Neural progenitor cell (in vitro differentiated cells): ENCODE measurements around the gene TMEM208. TPM values are rescaled to one million over a fixed set of nuclear protein-coding genes. Genes with fewer than 3 reads are reported as not detected.

Source experiments
- DNase-seq: peaks from one replicate; pipeline ENCODE4 v3.0.0-alpha.2; 2016; ENCODE audit warnings: low spot score
- H2AFZ ChIP-seq: fragments of 200-600 bp; sonication (generic); replicated peaks from 2 replicates; pipeline ENCODE4 v1.6.1; 2016; ENCODE audit warnings: antibody characterized with exemption
- H3F3A ChIP-seq: fragments of 200-600 bp; sonication (generic); 2 replicates; pipeline ENCODE4 v1.6.1; 2016; ENCODE audit warnings: antibody characterized with exemption, low read depth
- H3K27ac ChIP-seq: fragments of 200-600 bp; sonication (generic); 2 replicates; pipeline ENCODE4 v1.5.1; 2016; ENCODE audit warnings: mild to moderate bottlenecking
- H3K27me3 ChIP-seq: fragments of 200-600 bp; sonication (generic); 2 replicates; pipeline ENCODE4 v1.6.1; 2016; ENCODE audit warnings: mild to moderate bottlenecking, moderate library complexity
- H3K36me3 ChIP-seq: fragments of 200-600 bp; sonication (generic); 2 replicates; pipeline ENCODE4 v1.5.1; 2016
- H3K4me1 ChIP-seq: fragments of 200-600 bp; sonication (generic); 2 replicates; pipeline ENCODE4 v1.6.1; 2016; ENCODE audit warnings: mixed run types
- H3K4me2 ChIP-seq: fragments of 200-600 bp; sonication (generic); 2 replicates; pipeline ENCODE4 v1.6.1; 2016
- H3K4me3 ChIP-seq: fragments of 200-600 bp; sonication (generic); 2 replicates; pipeline ENCODE4 v1.5.1; 2016
- H3K79me2 ChIP-seq: fragments of 200-600 bp; sonication (generic); 2 replicates; pipeline ENCODE4 v1.6.1; 2016; ENCODE audit warnings: low read depth
- H3K9ac ChIP-seq: fragments of 200-600 bp; sonication (generic); 2 replicates; pipeline ENCODE4 v1.6.1; 2016
- H3K9me3 ChIP-seq: fragments of 200-600 bp; sonication (generic); 2 replicates; pipeline ENCODE4 v1.5.1; 2016; ENCODE audit warnings: low read depth
- H4K20me1 ChIP-seq: fragments of 200-600 bp; sonication (generic); 2 replicates; pipeline ENCODE4 v1.6.1; 2016; ENCODE audit warnings: low read depth
- H3K27ac Mint-ChIP-seq: 3 replicates; pipeline ENCODE4 v1.8.0; 2021; ENCODE audit warnings: mixed read lengths
- H3K27me3 Mint-ChIP-seq: 2 replicates; pipeline ENCODE4 v1.8.0; 2022; ENCODE audit warnings: low read depth, mild to moderate bottlenecking, inconsistent platforms, moderate library complexity, mixed read lengths; ENCODE audit not compliant: insufficient read depth
- H3K36me3 Mint-ChIP-seq: 3 replicates; pipeline ENCODE4 v1.8.0; 2021; ENCODE audit warnings: mixed read lengths
- H3K4me1 Mint-ChIP-seq: 3 replicates; pipeline ENCODE4 v1.8.0; 2021; ENCODE audit warnings: mixed read lengths
- H3K4me3 Mint-ChIP-seq: 3 replicates; pipeline ENCODE4 v1.8.0; 2021; ENCODE audit warnings: mild to moderate bottlenecking, moderate library complexity, mixed read lengths
- H3K9me3 Mint-ChIP-seq: 3 replicates; pipeline ENCODE4 v1.8.0; 2020; ENCODE audit warnings: mixed read lengths
- CTCF ChIP-seq: fragments of 200-600 bp; sonication (generic); IDR thresholded peaks from 2 replicates; pipeline ENCODE4 v1.5.1; 2017; ENCODE audit warnings: antibody characterized with exemption, mild to moderate bottlenecking
- EZH2 ChIP-seq: fragments of 200-600 bp; sonication (generic); IDR thresholded peaks from 2 replicates; pipeline ENCODE4 v1.6.1; 2017; ENCODE audit warnings: antibody characterized with exemption, mild to moderate bottlenecking, moderate library complexity
- EZH2phosphoT487 ChIP-seq: fragments of 200-600 bp; sonication (generic); IDR thresholded peaks from 2 replicates; pipeline ENCODE4 v1.6.1; 2017; ENCODE audit warnings: antibody characterized with exemption
- total RNA-seq: library from RNA; depleted of rRNA; stranded (reverse); fragments of >200 nt; gene quantifications from 2 replicates; pipeline ENCODE4 v1.2.3, GENCODE V29; 2015; ENCODE audit warnings: low replicate concordance

TMEM208 gene
- total RNA-seq, 1 donor from 2014 or later: 39.4 TPM

GRCh38 chr16:67190041-67190440 lies 36.9 kb upstream of the TMEM208 start, which contains the start of gene EXOC3L1:
Gene EXOC3L1, minus strand, starts transcription at chr16:67190136. Its CDS starts 460 bp downstream, at chr16:67189676.
- Mint-ChIP-seq H3K4me1 (peaks cover 29% of the 10 kb centered on the region), H3K27me3 (peaks cover 17% of the 10 kb centered on the region), H3K4me3 (no peak within 1 kb of the TSS), H3K36me3 (peaks cover 2% of the 10 kb centered on the region), H3K9me3 (no peaks in the 10 kb centered on the region), H3K27ac (peak within 1 kb of the TSS; percentile 72)
- Histone ChIP-seq H3K36me3 (no peaks in the 10 kb centered on the region), H3K79me2 (peaks cover 24% of the 10 kb centered on the region), H3K4me2 (no peak within 1 kb of the TSS), H3K9me3 (no peaks in the 10 kb centered on the region), H3K27ac (no peak within 1 kb of the TSS), H3K4me3 (no peak within 1 kb of the TSS), H4K20me1 (peaks cover 39% of the 10 kb centered on the region), H3K4me1 (peaks cover 7% of the 10 kb centered on the region), H3K27me3 (peaks cover 22% of the 10 kb centered on the region), H3F3A (peaks cover 2% of the 10 kb centered on the region), H3K9ac (no peak within 1 kb of the TSS), H2AFZ (no peak within 1 kb of the TSS)
- no peak for DNase-seq
- no peak for TF ChIP-seq EZH2
- TF ChIP-seq EZH2phosphoT487: no peak
- no peak for TF ChIP-seq CTCF

GRCh38 chr16:67190448-67191399 lies 36.2 kb upstream of the TMEM208 start:
- TF ChIP-seq EZH2: no peak
- Mint-ChIP-seq H3K9me3 (no peaks in the 10 kb centered on the region), H3K4me3 (peak overlapping the region; percentile 92), H3K36me3 (peaks cover 6% of the 10 kb centered on the region), H3K27ac (peak overlapping the region; percentile 72), H3K4me1 (peaks cover 23% of the 10 kb centered on the region), H3K27me3 (peaks cover 10% of the 10 kb centered on the region)
- H3K36me3 ChIP-seq: no peaks in the 10 kb centered on the region
- no peak overlapping the region for H3K9ac ChIP-seq
- H3K79me2 ChIP-seq: peaks cover 24% of the 10 kb centered on the region
- no peak overlapping the region for H3K27ac ChIP-seq
- H4K20me1 ChIP-seq: peaks cover 33% of the 10 kb centered on the region
- no peak overlapping the region for H3K4me3 ChIP-seq
- no peaks in the 10 kb centered on the region for H3K9me3 ChIP-seq
- H3K4me1 ChIP-seq: peaks cover 7% of the 10 kb centered on the region
- H3K4me2 ChIP-seq: no peak overlapping the region
- no peaks in the 10 kb centered on the region for H3F3A ChIP-seq
- H3K27me3 ChIP-seq: peaks cover 15% of the 10 kb centered on the region
- DNase-seq: no peak
- H2AFZ ChIP-seq: no peak overlapping the region

DNA sequence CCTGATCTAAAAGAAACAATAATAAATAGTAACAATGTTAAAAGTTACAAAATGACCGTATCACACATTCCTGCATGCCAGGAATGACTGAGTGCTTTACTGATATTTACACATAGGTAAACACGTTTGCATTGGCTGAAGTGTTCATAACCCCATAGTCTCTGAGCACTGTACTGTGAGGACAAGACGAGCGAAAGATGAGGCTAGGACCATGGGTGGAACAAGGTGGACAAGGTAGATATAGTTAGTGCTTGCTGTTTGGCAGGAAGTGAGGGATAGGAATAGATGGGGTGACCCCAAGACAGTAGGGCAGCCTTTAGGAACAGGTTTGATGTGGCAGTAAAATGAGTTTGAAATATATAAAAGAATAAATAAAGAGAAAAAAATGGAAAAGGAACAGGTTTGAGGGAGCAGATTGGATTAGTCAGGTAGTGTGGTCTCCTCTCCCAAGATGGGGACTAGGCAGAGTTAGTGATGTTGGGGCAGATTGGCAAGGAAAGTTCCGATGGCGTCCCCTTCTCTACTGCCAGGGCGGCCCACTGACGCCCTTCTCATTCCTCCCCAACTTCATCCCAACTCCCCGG lies 35.4 kb upstream of the TMEM208 start:
- Histone ChIP-seq H3K27ac (no peak overlapping the region), H3K9ac (no peak overlapping the region), H3K36me3 (no peaks in the 10 kb centered on the region), H3K9me3 (no peaks in the 10 kb centered on the region), H3K79me2 (peaks cover 24% of the 10 kb centered on the region), H3F3A (no peaks in the 10 kb centered on the region), H2AFZ (peak overlapping the region; percentile 5), H4K20me1 (peaks cover 26% of the 10 kb centered on the region), H3K27me3 (peaks cover 7% of the 10 kb centered on the region), H3K4me2 (peak overlapping the region; percentile 33), H3K4me3 (peak overlapping the region; percentile 82), H3K4me1 (peaks cover 7% of the 10 kb centered on the region)
- Mint-ChIP-seq H3K4me1 (peaks cover 22% of the 10 kb centered on the region), H3K27ac (peak overlapping the region; percentile 60), H3K27me3 (peaks cover 5% of the 10 kb centered on the region), H3K36me3 (peaks cover 12% of the 10 kb centered on the region), H3K4me3 (peak overlapping the region; percentile 92), H3K9me3 (no peaks in the 10 kb centered on the region)
- no peak for DNase-seq
- TF ChIP-seq EZH2phosphoT487: no peak
- no peak for TF ChIP-seq EZH2
- TF ChIP-seq CTCF: no peak
